GM12875 (cell line): ENCODE results near the gene CHURC1.

ENCODE experiments used
- H3K4me3 ChIP-seq: one replicate; pipeline ENCODE4 v1.5.1; 2011; ENCODE audit warnings: low read depth, low read length, control low read depth
- CTCF ChIP-seq: IDR thresholded peaks from 2 replicates; pipeline ENCODE4 v1.5.1; 2011; ENCODE audit warnings: low read depth, mild to moderate bottlenecking, control low read depth, inconsistent platforms, low read length, moderate library complexity, borderline replicate concordance; ENCODE audit not compliant: insufficient read depth

CHURC1 gene

GRCh38 chr14:64937821-64938193, 23.6 kb downstream of the CHURC1 start:
- no peak for TF ChIP-seq CTCF
- H3K4me3 ChIP-seq, result no peak overlapping the region

GRCh38 chr14:64938972-64939816, 24.9 kb downstream of the CHURC1 start:
- no peak overlapping the region for H3K4me3 ChIP-seq
- TF ChIP-seq CTCF, result no peak

GRCh38 chr14:64939817-64940190, 25.5 kb downstream of the CHURC1 start:
- no peak overlapping the region for H3K4me3 ChIP-seq
- TF ChIP-seq CTCF, result no peak

- no peak for TF ChIP-seq CTCF
- no peak overlapping the region for H3K4me3 ChIP-seq
Measured at GRCh38 chr14:64940336-64940910, 26.2 kb downstream of the CHURC1 start.

- H3K4me3 ChIP-seq, result no peak within 1 kb of the TSS
- no peak for TF ChIP-seq CTCF
Measured at GRCh38 chr14:64942531-64943111, 28.4 kb downstream of the CHURC1 start, which contains the start of gene GPX2. TSS of gene GPX2 (minus strand) at chr14:64942745. CDS start at chr14:64942726, 19 bp downstream.

GRCh38 chr14:64943556-64943955, 29.3 kb downstream of the CHURC1 start:
- no peak overlapping the region for H3K4me3 ChIP-seq
- TF ChIP-seq CTCF, result no peak
